Measurements from ENCODE around the gene RGS2.

Gene RGS2

DNA sequence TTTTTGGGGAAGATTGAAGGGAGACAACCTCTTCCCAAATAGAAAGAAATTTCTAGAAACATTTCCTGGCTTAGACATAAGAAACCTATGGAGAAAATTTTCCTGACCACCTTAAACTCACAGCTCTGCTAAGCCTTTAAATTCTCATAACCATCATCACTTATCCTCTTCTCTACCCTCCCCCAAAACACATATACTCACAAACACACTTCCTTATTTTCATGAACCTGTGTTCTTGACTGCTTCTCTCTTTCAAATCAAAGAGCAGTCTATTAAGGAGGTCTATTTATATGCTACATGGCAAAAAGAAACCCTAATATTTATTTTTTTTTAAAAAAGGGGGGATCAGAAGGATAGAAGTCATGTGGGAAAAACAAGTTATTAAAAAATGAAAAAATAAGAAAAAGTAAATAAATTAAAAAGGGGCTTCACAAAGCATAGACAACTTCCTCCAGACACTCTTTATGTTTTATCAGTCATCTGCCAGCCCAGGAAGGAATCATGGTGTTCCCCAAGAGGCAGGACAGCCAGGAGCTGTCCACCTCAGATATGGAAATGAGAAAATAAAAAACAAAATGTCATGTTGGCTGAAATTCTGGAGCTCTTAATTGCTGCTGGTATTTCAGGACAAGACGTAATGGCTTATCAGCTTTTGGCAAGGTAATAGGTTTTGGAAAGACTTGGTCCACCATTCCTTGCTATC, 12.8 kb upstream of the RGS2 start:
- no peak for DNase-seq (ENCODE audit: low read depth, low spot score)

GRCh38 chr1:192797143-192797542, 11.7 kb upstream of the RGS2 start:
- DNase-seq (ENCODE audit: low read depth, low spot score) = no peak

DNA sequence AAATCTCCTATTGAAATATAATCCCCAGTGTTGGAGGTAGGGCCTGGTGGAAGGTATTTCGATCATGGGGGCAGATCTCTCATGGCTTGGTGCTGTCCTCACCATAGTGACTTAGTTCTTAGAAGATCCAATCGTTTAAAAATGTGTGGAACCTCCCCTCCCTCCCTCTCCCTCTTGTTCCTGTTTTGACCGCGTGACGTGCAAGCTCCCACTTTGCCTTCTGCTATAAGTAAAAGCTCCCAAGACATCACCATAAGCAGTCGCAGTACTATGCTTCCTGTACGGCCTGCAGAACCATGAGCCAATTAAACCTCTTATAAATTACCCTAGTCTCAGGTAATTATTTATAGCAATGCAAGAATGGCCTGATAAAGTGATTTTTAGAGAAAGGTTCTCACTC, 10.9 kb upstream of the RGS2 start:
- no peak for DNase-seq (ENCODE audit: low read depth, low spot score)

DNA sequence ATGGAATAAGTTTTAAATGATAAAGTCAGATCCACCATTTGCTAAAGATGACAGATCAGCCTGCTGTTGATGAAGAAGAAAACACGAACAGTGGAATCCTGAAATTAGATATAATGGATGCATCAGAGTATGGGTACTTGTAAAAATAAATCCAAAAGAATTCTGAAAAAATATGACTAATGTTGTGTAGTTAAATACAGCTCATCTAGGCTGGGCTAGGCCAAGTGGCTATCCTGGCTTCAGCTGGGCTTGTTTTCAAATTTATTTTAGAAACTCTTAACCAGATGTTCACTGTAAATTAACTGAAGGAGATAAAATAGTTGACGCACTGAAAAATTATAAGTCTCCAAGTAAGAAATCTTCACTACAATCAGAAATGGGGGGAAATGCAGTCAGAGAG, 7.4 kb upstream of the RGS2 start:
- DNase-seq (ENCODE audit: low read depth, low spot score) = no peak

DNA sequence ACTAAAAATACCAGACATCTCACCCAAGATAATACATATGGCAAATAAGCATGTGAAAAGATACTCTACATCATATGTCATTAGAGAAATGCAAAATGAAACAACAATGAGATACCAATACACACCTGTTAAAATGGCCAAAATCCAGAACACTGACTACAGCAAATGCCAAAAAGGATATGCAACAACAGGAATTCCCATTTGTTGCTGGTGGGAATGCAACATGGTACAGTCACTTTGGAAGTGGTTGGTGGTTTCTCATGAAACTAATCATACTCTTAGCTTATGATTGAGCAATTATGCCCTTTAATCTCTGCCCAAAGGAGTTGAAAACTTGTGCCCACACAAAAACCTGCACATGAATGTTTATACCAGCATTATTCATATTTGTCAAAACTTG, 6.4 kb upstream of the RGS2 start:
- DNase-seq (ENCODE audit: low read depth, low spot score) = no peak

DNA sequence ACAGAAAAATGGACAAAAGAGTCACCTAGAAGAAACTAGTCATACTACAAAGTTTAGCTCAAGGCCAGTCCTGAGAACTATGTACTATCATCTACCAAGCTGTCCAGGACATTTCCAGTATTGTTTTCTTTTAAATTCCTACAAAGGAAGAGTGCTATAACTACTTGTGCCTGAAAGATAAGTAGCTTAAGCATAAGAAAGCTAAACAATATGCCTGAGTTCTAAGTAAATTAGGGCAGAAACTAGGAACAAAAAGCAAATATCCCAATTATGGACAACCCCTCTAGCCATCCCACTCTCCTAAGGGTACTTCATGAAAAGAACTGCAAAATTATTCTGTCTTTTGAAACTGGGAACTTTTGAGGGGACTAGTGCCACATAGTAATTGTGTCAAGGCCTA, 5.3 kb upstream of the RGS2 start:
- DNase-seq (ENCODE audit: low read depth, low spot score) = no peak

DNA sequence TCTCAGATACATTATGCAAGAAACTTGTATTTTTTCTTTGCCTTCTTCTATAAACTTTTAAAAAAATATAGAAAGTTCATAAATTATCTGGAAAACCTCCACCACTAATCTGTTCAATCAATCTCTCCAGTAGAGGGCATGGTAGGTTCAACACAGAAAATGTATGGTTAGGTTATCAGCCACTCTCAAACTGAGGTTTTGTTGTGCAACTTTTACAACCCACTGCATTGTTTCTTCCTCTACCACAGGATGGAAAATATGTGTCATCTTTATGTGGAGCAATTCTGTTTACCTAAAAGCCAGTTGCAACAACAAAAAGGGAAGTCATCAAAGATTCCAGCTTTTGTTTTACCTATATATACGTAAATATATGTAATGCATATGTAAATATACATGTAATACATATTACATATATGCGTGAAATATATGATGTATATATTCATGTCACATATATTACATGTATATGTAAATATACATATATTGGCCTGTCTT, 3.0 kb upstream of the RGS2 start:
- DNase-seq (ENCODE audit: low read depth, low spot score) = no peak

DNA sequence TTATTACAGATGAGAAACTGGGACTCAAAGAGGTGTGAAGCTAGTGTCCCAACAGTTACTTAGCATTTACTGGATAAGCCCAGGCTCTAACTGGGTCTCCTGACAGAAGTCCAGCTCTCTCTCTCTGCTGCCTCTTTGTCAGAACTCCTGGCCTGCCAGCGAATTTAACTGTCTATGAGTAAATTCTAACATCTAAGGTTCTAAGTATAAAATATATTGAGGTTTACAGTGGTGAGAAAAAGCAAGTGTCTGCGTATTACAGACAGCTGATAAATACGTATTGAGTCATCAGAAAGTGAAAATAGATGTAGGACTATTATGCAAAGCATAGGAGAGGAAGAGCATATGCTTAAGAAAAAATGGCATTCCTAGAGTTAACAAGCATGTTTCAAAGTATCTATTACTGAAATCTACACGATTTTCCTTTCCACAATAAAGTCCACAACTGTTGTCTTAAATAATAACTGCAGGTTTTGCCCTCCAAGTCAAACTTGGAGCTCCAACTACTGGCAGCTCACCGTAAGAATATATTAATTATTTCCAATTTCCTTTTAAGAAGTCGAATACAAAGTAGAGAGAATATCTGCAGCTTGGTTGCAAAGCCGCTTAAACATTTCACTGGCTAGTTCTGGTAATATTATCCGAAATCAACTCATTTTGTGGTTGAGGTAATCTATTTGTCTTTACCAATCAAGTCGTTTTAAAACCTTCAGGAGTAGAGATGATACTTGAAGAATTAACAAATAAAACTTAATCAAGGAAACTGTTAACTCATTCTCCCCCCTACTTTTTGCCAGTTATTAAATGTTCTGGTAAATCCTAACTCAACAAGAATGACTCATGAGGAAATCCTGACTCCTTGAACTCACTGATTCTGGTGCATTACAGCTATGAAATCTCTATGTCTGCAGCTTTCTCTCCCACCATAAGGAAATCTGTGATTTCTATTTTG, 1.4 kb upstream of the RGS2 start:
- no peak for DNase-seq (ENCODE audit: low read depth, low spot score)

DNA sequence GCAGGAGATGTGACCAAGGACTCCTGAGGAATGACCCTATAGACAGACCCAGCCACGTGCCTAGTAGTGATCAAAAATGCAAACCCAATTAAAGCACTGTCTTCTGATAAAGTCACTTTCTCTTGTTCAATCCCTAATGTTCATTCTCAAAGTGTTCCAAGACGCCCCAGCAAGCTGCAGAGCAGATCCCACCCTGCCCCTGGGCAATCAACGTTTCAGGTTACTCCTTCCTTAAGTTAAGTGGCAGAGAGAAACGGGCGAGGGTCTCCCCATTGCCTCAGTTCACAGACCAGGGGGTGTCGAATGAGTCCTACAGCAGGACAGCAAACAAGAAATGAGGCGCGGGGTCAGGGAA, 699 bp upstream of the RGS2 start:
- DNase-seq (ENCODE audit: low read depth, low spot score) = no peak

GRCh38 chr1:192809307-192810252, 741 bp downstream of the RGS2 start:
- no peak for DNase-seq (ENCODE audit: low read depth, low spot score)

GRCh38 chr1:192810253-192810880, 1.5 kb downstream of the RGS2 start:
- peak; percentile 54 for DNase-seq (ENCODE audit: low read depth, low spot score)

DNA sequence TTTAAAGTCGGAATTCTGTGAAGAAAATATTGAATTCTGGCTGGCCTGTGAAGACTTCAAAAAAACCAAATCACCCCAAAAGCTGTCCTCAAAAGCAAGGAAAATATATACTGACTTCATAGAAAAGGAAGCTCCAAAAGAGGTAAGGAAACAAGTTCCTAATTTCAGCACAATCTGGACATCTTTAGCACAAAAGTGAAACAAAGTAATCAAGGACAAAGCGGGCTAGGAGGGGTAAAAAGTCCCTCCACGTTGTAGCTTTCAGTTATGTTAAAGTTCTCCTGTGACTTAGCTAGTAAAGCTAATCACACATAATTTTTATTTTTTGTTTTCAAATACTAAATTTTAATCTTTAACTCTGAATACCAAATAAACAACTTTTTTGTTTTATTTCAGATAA, 2.2 kb downstream of the RGS2 start:
- DNase-seq (ENCODE audit: low read depth, low spot score) = no peak

DNA sequence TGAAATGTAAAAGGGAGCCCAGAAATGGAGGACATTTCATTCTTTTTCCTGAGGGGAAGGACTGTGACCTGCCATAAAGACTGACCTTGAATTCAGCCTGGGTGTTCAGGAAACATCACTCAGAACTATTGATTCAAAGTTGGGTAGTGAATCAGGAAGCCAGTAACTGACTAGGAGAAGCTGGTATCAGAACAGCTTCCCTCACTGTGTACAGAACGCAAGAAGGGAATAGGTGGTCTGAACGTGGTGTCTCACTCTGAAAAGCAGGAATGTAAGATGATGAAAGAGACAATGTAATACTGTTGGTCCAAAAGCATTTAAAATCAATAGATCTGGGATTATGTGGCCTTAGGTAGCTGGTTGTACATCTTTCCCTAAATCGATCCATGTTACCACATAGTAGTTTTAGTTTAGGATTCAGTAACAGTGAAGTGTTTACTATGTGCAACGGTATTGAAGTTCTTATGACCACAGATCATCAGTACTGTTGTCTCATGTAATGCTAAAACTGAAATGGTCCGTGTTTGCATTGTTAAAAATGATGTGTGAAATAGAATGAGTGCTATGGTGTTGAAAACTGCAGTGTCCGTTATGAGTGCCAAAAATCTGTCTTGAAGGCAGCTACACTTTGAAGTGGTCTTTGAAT, 2.9 kb downstream of the RGS2 start:
- no peak for DNase-seq (ENCODE audit: low read depth, low spot score)

- DNase-seq (ENCODE audit: low read depth, low spot score) = no peak
Observed at GRCh38 chr1:192812420-192813209, 3.8 kb downstream of the RGS2 start.

DNA sequence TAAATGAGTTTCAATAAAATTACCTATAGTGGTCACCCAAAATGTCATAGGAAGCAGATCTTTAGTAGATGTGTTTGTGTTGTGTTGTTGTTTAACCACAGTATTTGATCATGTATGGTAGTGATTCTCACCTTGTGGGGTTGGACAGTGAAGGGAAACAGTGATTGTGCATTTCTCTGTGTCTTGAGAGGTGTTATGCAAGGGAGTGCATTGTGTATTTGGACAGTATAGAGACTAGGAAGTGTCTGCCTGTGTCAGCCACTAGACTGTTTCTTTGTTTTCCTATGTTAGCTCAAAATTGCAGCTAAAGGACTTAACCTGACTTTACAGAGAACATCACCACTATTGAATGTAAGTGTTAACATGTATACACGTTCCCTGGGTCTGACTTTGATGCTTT, 6.0 kb downstream of the RGS2 start:
- DNase-seq (ENCODE audit: low read depth, low spot score) = no peak

DNA sequence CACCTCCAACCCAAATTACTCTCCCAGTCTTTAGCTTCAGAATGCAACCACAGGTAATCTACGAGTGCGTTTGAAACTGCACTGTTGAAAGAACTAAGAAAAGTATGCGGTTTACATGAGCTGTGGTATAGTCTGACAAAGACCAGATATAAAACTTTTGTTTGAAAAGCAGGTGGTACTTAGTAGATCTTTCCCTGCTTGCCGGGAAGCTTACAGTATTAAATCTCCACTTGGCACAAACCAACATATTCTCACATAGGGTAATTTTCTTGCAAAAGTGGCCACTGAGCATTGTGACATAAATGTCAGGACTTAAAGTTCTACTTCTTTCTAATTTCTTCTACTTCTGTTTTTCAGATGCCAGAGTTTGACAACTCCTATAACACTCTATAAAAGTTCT, 8.4 kb downstream of the RGS2 start:
- DNase-seq (ENCODE audit: low read depth, low spot score) = no peak

DNA sequence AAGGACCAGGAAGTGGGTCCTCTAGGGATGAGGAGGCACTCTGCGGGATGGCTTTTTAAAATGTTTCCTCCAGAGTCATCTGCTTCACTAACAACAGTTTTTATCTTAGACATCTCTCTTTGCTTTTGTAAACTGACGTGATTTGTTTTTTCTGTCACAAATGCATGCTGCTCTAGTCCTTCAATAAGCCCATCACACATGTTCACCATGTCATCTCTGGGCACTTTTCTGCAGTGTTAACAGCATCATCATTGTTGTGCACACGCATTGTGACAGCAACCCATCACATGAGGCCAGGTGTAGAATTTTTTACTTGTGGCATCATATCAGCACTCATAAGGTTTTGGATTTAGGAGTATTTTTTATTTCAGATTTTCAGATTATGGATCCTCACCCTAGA, 12.5 kb downstream of the RGS2 start:
- no peak for DNase-seq (ENCODE audit: low read depth, low spot score)

DNA sequence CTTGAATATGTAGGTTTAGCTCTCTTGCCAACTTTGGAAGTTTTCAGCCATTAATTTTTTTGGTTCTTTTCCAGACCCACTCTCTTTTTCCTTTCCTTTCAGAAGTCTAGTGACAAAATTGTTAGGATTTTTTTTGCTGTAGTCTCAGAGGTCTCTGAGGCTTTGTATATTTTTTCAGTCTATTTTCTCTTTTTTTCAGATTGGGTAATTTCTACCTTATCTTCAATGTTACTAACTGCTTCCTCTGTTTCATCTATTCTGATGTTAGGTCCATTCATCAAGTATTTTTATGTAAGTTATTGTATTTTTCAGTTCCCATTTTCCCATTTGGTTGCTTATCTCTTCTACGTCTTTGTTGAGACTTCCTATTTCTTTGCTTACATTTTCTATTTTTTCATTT, 15.7 kb downstream of the RGS2 start:
- no peak for DNase-seq (ENCODE audit: low read depth, low spot score)

GRCh38 chr1:192826791-192827546, 18.1 kb downstream of the RGS2 start:
- DNase-seq (ENCODE audit: low read depth, low spot score) = peak; percentile 6

Data from ELF-1 (cell line).